GM18907 (cell line): Measurements from ENCODE around the gene AKAP6.
A peak's percentile ranks its signal among the peaks of the same experiment; 100 is the strongest.
"Not testable (repeated sequence)": the region's sequence is repeated elsewhere in the genome, so short reads cannot be mapped to it uniquely, and the experiment has no call there.

Experiments used
- ATAC-seq: cut with Tn5 transposase; IDR thresholded peaks from one replicate; pipeline ENCODE4 v1.9.1; 2021; ENCODE audit warnings: mild to moderate bottlenecking, moderate library complexity; ENCODE audit not compliant: unreplicated experiment

AKAP6 gene

GRCh38 chr14:32567543-32568384 lies 238.7 kb downstream of the AKAP6 start:
- no peak for ATAC-seq

GRCh38 chr14:32571551-32571950 lies 242.5 kb downstream of the AKAP6 start:
- no peak for ATAC-seq

- ATAC-seq, result peak; percentile 78
These were observed 243.1 kb downstream of the AKAP6 start for GRCh38 chr14:32571995-32572866.

GRCh38 chr14:32572867-32573150 lies 243.7 kb downstream of the AKAP6 start:
- peak; percentile 5 for ATAC-seq

GRCh38 chr14:32574269-32574668 lies 245.2 kb downstream of the AKAP6 start:
- no peak for ATAC-seq

GRCh38 chr14:32576088-32576795 lies 247.1 kb downstream of the AKAP6 start:
- peak; percentile 67 for ATAC-seq

GRCh38 chr14:32576977-32577376 lies 247.9 kb downstream of the AKAP6 start:
- ATAC-seq, result no peak

- ATAC-seq, result peak; percentile 84
These were observed 249.1 kb downstream of the AKAP6 start for GRCh38 chr14:32578181-32578580.

GRCh38 chr14:32583427-32583826 lies 254.3 kb downstream of the AKAP6 start:
- not testable (repeated sequence) for ATAC-seq

GRCh38 chr14:32584079-32584478 lies 255.0 kb downstream of the AKAP6 start:
- no peak for ATAC-seq

- ATAC-seq, result no peak
These were observed 258.4 kb downstream of the AKAP6 start for GRCh38 chr14:32587461-32587860.

GRCh38 chr14:32588448-32589320 lies 259.6 kb downstream of the AKAP6 start:
- ATAC-seq, result no peak

- no peak for ATAC-seq
These were observed 261.1 kb downstream of the AKAP6 start for GRCh38 chr14:32590157-32590556.

- no peak for ATAC-seq
These were observed 264.3 kb downstream of the AKAP6 start for GRCh38 chr14:32593290-32593942.

- no peak for ATAC-seq
These were observed 265.7 kb downstream of the AKAP6 start for GRCh38 chr14:32594766-32595165.

GRCh38 chr14:32595497-32595896 lies 266.4 kb downstream of the AKAP6 start:
- ATAC-seq, result no peak

- no peak for ATAC-seq
These were observed 267.3 kb downstream of the AKAP6 start for GRCh38 chr14:32596390-32596789.

GRCh38 chr14:32597771-32598170 lies 268.7 kb downstream of the AKAP6 start:
- ATAC-seq, result no peak

GRCh38 chr14:32601069-32601468 lies 272.0 kb downstream of the AKAP6 start:
- no peak for ATAC-seq

- no peak for ATAC-seq
These were observed 272.8 kb downstream of the AKAP6 start for GRCh38 chr14:32601906-32602305.
